ENCODE data around the gene SRM. TPM values are rescaled to one million over a fixed set of nuclear protein-coding genes. Genes with fewer than 3 reads are reported as not detected.

The SRM gene
- total and polyA plus RNA-seq, 2 donors (not counting 1 experiment from before 2014, with no cell fraction given): 38.9 to 79.2 TPM

DNA sequence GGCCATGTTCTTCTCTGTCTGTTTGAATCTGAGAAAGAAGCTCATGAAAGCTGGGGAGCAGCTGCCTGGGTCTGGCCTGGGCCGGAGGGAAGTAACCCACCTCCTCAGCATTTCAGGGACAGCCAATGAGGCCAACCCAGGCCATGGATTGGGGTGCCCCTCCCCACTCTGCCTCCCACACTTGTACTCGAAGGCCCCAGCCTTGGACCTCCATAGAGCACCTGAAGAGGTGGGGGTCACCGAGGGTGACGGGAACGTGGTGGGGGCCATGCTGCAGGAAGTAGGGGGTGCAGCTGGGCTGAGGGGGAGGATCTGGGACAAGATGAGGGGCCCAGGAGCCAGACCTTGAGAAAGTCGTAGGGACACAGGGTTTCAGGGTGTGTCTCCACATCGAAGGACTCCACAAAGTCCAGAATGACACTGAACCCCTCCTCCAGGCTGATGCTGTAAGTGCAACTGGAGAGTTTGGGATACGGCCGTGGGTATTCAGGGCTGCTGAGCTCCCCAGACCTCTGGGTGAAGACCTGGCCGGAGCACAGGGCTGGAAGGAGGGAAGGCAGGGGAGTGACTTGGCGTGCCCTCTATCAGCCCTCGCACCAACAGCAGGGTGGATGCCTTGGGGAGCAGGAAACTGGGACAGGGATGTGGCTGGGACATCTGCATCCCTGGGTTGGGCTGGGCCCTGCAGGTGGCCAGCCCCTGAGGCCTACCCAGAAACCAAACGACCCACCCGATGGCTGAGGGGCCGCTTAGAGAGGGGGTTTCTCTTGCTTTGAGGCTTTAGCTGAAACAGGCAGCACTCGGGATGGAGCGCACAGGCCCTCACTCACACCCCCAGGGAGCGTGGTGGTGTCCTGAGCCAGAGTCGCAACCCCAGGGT, 16.6 kb downstream of the SRM start:
- peaks cover 0 to 9% (median 2%) of the 10 kb centered on the region in 4 experiments for H3K27me3 ChIP-seq (replicated peaks in 1 of 4; ENCODE audit: control extremely low read depth in 1 of 4, control insufficient read depth in 3 of 4, insufficient read depth in 4 of 4, low read length in 3 of 4)
- 85% methylated on average over 15 of the region's 19 CpGs for WGBS (ENCODE audit: insufficient coverage)
- CTCF ChIA-PET: no interaction called here
- no peaks in the 10 kb centered on the region for H3K4me1 Mint-ChIP-seq
- H3K4me3 Mint-ChIP-seq: no peak overlapping the region
- no peaks in the 10 kb centered on the region for H3K9me3 ChIP-seq (ENCODE audit: control extremely low read depth in 1 of 3, control insufficient read depth in 2 of 3, insufficient read depth in 1 of 3, low read length in 2 of 3)
- H3K4me3 ChIP-seq (ENCODE audit: control extremely low read depth in 1 of 5, extremely low read depth in 1 of 5, insufficient read depth in 1 of 5, low read depth in 2 of 5, low read length in 4 of 5): no peak overlapping the region
- H3K36me3 ChIP-seq (replicated peaks in 1 of 2; ENCODE audit: control extremely low read depth in 1 of 2, control insufficient read depth in 1 of 2, extremely low read depth in 1 of 2, insufficient read depth in 2 of 2, low read length in 1 of 2): no peaks in the 10 kb centered on the region
- no peaks in the 10 kb centered on the region for H3K79me2 ChIP-seq (ENCODE audit: control insufficient read depth, insufficient read depth, low read length)
- no peaks in the 10 kb centered on the region for H3K4me1 ChIP-seq (ENCODE audit: control insufficient read depth in 2 of 2, insufficient read depth in 2 of 2, low read length in 2 of 2)
- no peak overlapping the region for H3K4me2 ChIP-seq (replicated peaks; ENCODE audit: low read depth, low read length, poor library complexity, severe bottlenecking)
- no peak overlapping the region for H3K27ac Mint-ChIP-seq
- no peak for DNase-seq
- H3K27ac ChIP-seq (ENCODE audit: low read length in 2 of 2): no peak overlapping the region
- intact Hi-C loops (cut with micrococcal nuclease): no loop called here
- no peak overlapping the region for H3K9ac ChIP-seq (ENCODE audit: low read length)
- TF ChIP-seq, protein P1, sequence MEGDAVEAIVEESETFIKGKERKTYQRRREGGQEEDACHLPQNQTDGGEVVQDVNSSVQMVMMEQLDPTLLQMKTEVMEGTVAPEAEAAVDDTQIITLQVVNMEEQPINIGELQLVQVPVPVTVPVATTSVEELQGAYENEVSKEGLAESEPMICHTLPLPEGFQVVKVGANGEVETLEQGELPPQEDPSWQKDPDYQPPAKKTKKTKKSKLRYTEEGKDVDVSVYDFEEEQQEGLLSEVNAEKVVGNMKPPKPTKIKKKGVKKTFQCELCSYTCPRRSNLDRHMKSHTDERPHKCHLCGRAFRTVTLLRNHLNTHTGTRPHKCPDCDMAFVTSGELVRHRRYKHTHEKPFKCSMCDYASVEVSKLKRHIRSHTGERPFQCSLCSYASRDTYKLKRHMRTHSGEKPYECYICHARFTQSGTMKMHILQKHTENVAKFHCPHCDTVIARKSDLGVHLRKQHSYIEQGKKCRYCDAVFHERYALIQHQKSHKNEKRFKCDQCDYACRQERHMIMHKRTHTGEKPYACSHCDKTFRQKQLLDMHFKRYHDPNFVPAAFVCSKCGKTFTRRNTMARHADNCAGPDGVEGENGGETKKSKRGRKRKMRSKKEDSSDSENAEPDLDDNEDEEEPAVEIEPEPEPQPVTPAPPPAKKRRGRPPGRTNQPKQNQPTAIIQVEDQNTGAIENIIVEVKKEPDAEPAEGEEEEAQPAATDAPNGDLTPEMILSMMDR (IDR thresholded peaks at IDR 0.05): no peak
- no peak for TF ChIP-seq EZH2 (IDR thresholded peaks at IDR 0.05; ENCODE audit: borderline replicate concordance, insufficient read depth, low read depth, low read length, poor library complexity, severe bottlenecking)
- H3K27me3 Mint-ChIP-seq: no peaks in the 10 kb centered on the region
- H3K9me3 Mint-ChIP-seq (ENCODE audit: insufficient read depth): no peaks in the 10 kb centered on the region
- POLR2A ChIA-PET: no interaction called here
- H4K20me1 ChIP-seq (ENCODE audit: control insufficient read depth, insufficient read depth, low read length, poor library complexity, severe bottlenecking): no peaks in the 10 kb centered on the region
- ATAC-seq (ENCODE audit: low read depth): no peak
- no peak overlapping the region for H2AFZ ChIP-seq (ENCODE audit: insufficient read depth, low read depth, low read length, poor library complexity, severe bottlenecking)

DNA sequence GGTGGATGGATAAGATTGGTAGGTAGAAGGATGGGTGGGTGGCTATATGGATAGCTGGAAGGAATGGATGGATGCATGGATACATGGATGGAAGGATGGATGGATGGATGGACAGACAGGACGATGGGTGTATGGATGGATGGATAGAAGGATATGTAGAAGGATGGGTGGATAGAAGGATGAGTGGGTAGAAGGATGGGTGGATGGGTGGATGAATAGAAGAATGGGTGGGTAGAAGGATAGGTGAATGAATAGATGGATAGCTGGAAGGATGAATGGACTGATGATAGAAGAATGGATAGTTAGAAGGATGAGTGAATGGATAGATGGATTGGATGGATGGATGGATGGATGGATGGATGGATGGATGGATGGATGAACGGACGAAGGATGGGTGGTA, 17.8 kb downstream of the SRM start:
- intact Hi-C loops (cut with micrococcal nuclease): no loop called here
- Mint-ChIP-seq H3K4me3 (no peak overlapping the region), H3K9me3 (ENCODE audit: insufficient read depth) (no peaks in the 10 kb centered on the region), H3K4me1 (peaks cover 4% of the 10 kb centered on the region), H3K27ac (no peak overlapping the region), H3K27me3 (peaks cover 7% of the 10 kb centered on the region)
- Histone ChIP-seq H4K20me1 (ENCODE audit: control insufficient read depth, insufficient read depth, low read length, poor library complexity, severe bottlenecking) (no peaks in the 10 kb centered on the region), H3K36me3 (replicated peaks in 1 of 2; ENCODE audit: control extremely low read depth in 1 of 2, control insufficient read depth in 1 of 2, extremely low read depth in 1 of 2, insufficient read depth in 2 of 2, low read length in 1 of 2) (no peaks in the 10 kb centered on the region), H3K9ac (ENCODE audit: low read length) (no peak overlapping the region), H3K27ac (ENCODE audit: low read length in 2 of 2) (no peak overlapping the region), H3K79me2 (ENCODE audit: control insufficient read depth, insufficient read depth, low read length) (no peaks in the 10 kb centered on the region), H3K4me1 (ENCODE audit: control insufficient read depth in 2 of 2, insufficient read depth in 2 of 2, low read length in 2 of 2) (peaks cover 0 to 3% of the 10 kb centered on the region in 2 donors), H3K9me3 (ENCODE audit: control extremely low read depth in 1 of 3, control insufficient read depth in 2 of 3, insufficient read depth in 1 of 3, low read length in 2 of 3) (no peaks in the 10 kb centered on the region), H3K4me2 (replicated peaks; ENCODE audit: low read depth, low read length, poor library complexity, severe bottlenecking) (no peak overlapping the region), H3K4me3 (ENCODE audit: control extremely low read depth in 1 of 5, extremely low read depth in 1 of 5, insufficient read depth in 1 of 5, low read depth in 2 of 5, low read length in 4 of 5) (no peak overlapping the region), H2AFZ (ENCODE audit: insufficient read depth, low read depth, low read length, poor library complexity, severe bottlenecking) (no peak overlapping the region), H3K27me3 (replicated peaks in 1 of 4; ENCODE audit: control extremely low read depth in 1 of 4, control insufficient read depth in 3 of 4, insufficient read depth in 4 of 4, low read length in 3 of 4) (peaks cover 0 to 13% (median 2%) of the 10 kb centered on the region in 4 experiments)
- POLR2A ChIA-PET: no interaction called here
- 83% methylated on average over 3 of the region's 3 CpGs for WGBS (ENCODE audit: insufficient coverage)
- TF ChIP-seq, protein P1 (IDR thresholded peaks at IDR 0.05): no peak
- no peak for TF ChIP-seq EZH2 (IDR thresholded peaks at IDR 0.05; ENCODE audit: borderline replicate concordance, insufficient read depth, low read depth, low read length, poor library complexity, severe bottlenecking)
- CTCF ChIA-PET: no interaction called here
- ATAC-seq (ENCODE audit: low read depth) (no peak), DNase-seq (no peak)
